ENCODE results near the gene GPX2. TPM values are rescaled to one million over a fixed set of nuclear protein-coding genes. Genes with fewer than 3 reads are reported as not detected.
A peak's percentile ranks its signal among the peaks of the same experiment; 100 is the strongest.

The GPX2 gene
- total RNA-seq, 1 donor from 2014 or later: not detected

DNA sequence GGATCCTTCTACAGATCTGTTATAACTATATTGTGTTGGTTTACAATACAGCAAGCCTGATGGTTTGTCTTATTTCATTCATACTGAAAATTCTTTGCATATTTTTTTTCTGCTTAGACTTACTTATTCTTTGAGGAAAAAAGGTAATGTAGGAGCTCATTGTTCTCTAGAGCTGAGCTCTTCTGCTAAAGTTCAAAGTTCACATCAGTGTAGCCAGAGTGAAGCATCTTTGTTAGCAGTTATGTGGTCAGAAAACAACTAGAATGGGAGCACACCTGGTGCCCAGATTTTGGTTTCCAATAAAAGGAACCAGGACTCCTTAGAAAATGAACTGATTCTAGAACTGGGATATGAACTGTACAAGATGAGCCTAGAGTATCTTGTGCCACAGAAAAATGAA lies 10.3 kb downstream of the GPX2 start:
- Histone ChIP-seq H3K4me2 (ENCODE audit: low read length) (no peak overlapping the region), H3K27me3 (ENCODE audit: insufficient read depth, low read length) (no peaks in the 10 kb centered on the region), H4K20me1 (ENCODE audit: insufficient read depth, low read length) (peaks cover 20% of the 10 kb centered on the region), H3K4me1 (ENCODE audit: insufficient read depth, low read length) (no peaks in the 10 kb centered on the region), H3K9me3 (ENCODE audit: insufficient read depth, low read depth, low read length) (no peaks in the 10 kb centered on the region), H2AFZ (ENCODE audit: low read depth, low read length) (no peak overlapping the region), H3K27ac (ENCODE audit: low read depth, low read length) (no peak overlapping the region), H3K9ac (ENCODE audit: low read length) (no peak overlapping the region), H3K79me2 (ENCODE audit: insufficient read depth, low read length) (no peaks in the 10 kb centered on the region), H3K4me3 (ENCODE audit: insufficient read depth, low read depth, low read length) (no peak overlapping the region), H3K36me3 (ENCODE audit: insufficient read depth, low read length) (peaks cover 25% of the 10 kb centered on the region)
- TF ChIP-seq, protein P1, sequence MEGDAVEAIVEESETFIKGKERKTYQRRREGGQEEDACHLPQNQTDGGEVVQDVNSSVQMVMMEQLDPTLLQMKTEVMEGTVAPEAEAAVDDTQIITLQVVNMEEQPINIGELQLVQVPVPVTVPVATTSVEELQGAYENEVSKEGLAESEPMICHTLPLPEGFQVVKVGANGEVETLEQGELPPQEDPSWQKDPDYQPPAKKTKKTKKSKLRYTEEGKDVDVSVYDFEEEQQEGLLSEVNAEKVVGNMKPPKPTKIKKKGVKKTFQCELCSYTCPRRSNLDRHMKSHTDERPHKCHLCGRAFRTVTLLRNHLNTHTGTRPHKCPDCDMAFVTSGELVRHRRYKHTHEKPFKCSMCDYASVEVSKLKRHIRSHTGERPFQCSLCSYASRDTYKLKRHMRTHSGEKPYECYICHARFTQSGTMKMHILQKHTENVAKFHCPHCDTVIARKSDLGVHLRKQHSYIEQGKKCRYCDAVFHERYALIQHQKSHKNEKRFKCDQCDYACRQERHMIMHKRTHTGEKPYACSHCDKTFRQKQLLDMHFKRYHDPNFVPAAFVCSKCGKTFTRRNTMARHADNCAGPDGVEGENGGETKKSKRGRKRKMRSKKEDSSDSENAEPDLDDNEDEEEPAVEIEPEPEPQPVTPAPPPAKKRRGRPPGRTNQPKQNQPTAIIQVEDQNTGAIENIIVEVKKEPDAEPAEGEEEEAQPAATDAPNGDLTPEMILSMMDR (IDR thresholded peaks at IDR 0.05; ENCODE audit: insufficient read depth, low read depth, low read length): no peak
- TF ChIP-seq EZH2 (IDR thresholded peaks at IDR 0.05; ENCODE audit: insufficient read depth, low read length): no peak
- Mint-ChIP-seq H3K4me3 (ENCODE audit: unreplicated experiment) (no peak overlapping the region), H3K36me3 (ENCODE audit: low read depth, unreplicated experiment) (peaks cover 2% of the 10 kb centered on the region), H3K9me3 (ENCODE audit: unreplicated experiment) (no peaks in the 10 kb centered on the region), H3K27ac (ENCODE audit: unreplicated experiment) (no peak overlapping the region), H3K4me1 (ENCODE audit: low read depth, unreplicated experiment) (peaks cover 8% of the 10 kb centered on the region), H3K27me3 (ENCODE audit: low read depth, unreplicated experiment) (no peaks in the 10 kb centered on the region)
- no peak for FAIRE-seq
- no peak for DNase-seq (ENCODE audit: low read depth)

DNA sequence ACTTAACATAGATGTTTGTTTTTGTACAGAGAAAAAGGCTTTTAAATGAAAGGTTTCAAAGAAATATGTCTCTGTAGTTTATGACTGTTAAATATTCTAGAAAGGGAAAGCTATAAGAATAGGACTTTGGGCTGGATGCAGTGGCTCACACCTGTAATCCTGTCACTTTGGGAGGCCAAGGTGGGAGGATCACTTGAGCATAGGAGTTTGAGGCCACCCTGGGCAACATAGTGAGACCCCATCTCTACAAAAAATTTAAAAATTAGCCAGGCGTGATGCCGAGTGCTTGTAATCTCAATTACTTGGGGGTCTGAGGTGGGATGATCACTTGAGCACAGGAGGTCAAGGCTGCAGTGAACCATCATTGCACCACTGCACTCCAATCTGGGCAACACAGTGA lies 11.4 kb downstream of the GPX2 start:
- peaks cover 32% of the 10 kb centered on the region for H3K36me3 ChIP-seq (ENCODE audit: insufficient read depth, low read length)
- no peak overlapping the region for H2AFZ ChIP-seq (ENCODE audit: low read depth, low read length)
- TF ChIP-seq, protein P1 (IDR thresholded peaks at IDR 0.05; ENCODE audit: insufficient read depth, low read depth, low read length): no peak
- no peak overlapping the region for H3K27ac Mint-ChIP-seq (ENCODE audit: unreplicated experiment)
- no peaks in the 10 kb centered on the region for H3K27me3 ChIP-seq (ENCODE audit: insufficient read depth, low read length)
- no peak overlapping the region for H3K4me3 ChIP-seq (ENCODE audit: insufficient read depth, low read depth, low read length)
- no peaks in the 10 kb centered on the region for H3K9me3 ChIP-seq (ENCODE audit: insufficient read depth, low read depth, low read length)
- no peak overlapping the region for H3K4me2 ChIP-seq (ENCODE audit: low read length)
- peaks cover 8% of the 10 kb centered on the region for H3K4me1 Mint-ChIP-seq (ENCODE audit: low read depth, unreplicated experiment)
- no peaks in the 10 kb centered on the region for H3K27me3 Mint-ChIP-seq (ENCODE audit: low read depth, unreplicated experiment)
- no peaks in the 10 kb centered on the region for H3K4me1 ChIP-seq (ENCODE audit: insufficient read depth, low read length)
- H3K4me3 Mint-ChIP-seq (ENCODE audit: unreplicated experiment): no peak overlapping the region
- FAIRE-seq: no peak
- H3K9ac ChIP-seq (ENCODE audit: low read length): no peak overlapping the region
- peaks cover 2% of the 10 kb centered on the region for H3K36me3 Mint-ChIP-seq (ENCODE audit: low read depth, unreplicated experiment)
- H3K9me3 Mint-ChIP-seq (ENCODE audit: unreplicated experiment): no peaks in the 10 kb centered on the region
- no peaks in the 10 kb centered on the region for H3K79me2 ChIP-seq (ENCODE audit: insufficient read depth, low read length)
- peaks cover 16% of the 10 kb centered on the region for H4K20me1 ChIP-seq (ENCODE audit: insufficient read depth, low read length)
- DNase-seq (ENCODE audit: low read depth): no peak
- no peak overlapping the region for H3K27ac ChIP-seq (ENCODE audit: low read depth, low read length)

DNA sequence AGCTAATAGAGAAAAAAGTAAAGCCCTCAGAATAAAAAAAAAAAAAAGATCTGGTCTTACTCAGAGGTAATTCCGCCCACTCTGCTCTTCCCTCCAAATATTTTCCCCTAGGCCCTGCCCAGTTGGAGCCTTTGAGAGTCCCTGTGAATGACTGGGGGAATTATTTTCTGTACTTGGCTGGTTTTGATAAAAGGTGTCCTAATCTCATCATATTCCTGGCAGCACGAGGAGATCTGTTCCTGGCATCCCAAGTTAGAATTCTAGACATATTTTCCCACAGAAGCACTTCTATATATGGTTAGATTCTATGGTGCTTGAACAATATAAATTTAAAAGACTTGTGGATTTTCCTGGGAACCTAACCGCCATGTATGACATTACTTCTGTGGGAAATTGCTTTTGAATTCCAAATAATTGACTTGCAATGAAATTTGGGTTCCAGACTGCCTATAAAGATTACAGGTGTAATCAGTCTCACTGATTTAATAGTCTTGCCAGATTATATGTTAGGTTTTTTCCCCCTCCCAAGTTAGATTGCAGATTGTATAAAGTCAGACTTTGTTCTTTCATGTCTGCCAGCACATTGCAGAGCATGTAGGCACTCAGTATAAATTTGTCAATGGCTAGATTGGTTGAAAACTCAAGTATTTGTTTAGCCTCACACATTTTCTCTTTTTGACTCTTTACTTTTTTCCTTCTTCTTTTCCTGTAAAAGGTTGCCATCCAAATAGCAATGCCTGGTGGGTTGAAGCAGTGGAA lies 12.3 kb downstream of the GPX2 start:
- no peak overlapping the region for H3K27ac ChIP-seq (ENCODE audit: low read depth, low read length)
- no peak overlapping the region for H3K27ac Mint-ChIP-seq (ENCODE audit: unreplicated experiment)

More for the DNA sequence above, 12.3 kb downstream of the GPX2 start:
- peak; percentile 57 for DNase-seq (ENCODE audit: low read depth)
- peaks cover 32% of the 10 kb centered on the region for H3K36me3 ChIP-seq (ENCODE audit: insufficient read depth, low read length)
- no peak overlapping the region for H3K9ac ChIP-seq (ENCODE audit: low read length)
- peaks cover 16% of the 10 kb centered on the region for H4K20me1 ChIP-seq (ENCODE audit: insufficient read depth, low read length)
- Mint-ChIP-seq H3K36me3 (ENCODE audit: low read depth, unreplicated experiment) (peaks cover 2% of the 10 kb centered on the region), H3K27me3 (ENCODE audit: low read depth, unreplicated experiment) (no peaks in the 10 kb centered on the region), H3K4me1 (ENCODE audit: low read depth, unreplicated experiment) (peaks cover 8% of the 10 kb centered on the region), H3K9me3 (ENCODE audit: unreplicated experiment) (no peaks in the 10 kb centered on the region), H3K4me3 (ENCODE audit: unreplicated experiment) (no peak overlapping the region)
- no peak overlapping the region for H3K4me2 ChIP-seq (ENCODE audit: low read length)
- no peaks in the 10 kb centered on the region for H3K4me1 ChIP-seq (ENCODE audit: insufficient read depth, low read length)
- H3K27me3 ChIP-seq (ENCODE audit: insufficient read depth, low read length): no peaks in the 10 kb centered on the region
- H3K4me3 ChIP-seq (ENCODE audit: insufficient read depth, low read depth, low read length): no peak overlapping the region
- TF ChIP-seq, protein P1 (IDR thresholded peaks at IDR 0.05; ENCODE audit: insufficient read depth, low read depth, low read length): no peak
- TF ChIP-seq EZH2 (IDR thresholded peaks at IDR 0.05; ENCODE audit: insufficient read depth, low read length): no peak
- H2AFZ ChIP-seq (ENCODE audit: low read depth, low read length): no peak overlapping the region
- no peaks in the 10 kb centered on the region for H3K79me2 ChIP-seq (ENCODE audit: insufficient read depth, low read length)
- no peaks in the 10 kb centered on the region for H3K9me3 ChIP-seq (ENCODE audit: insufficient read depth, low read depth, low read length)
- peak; percentile 37 for FAIRE-seq
